DOHH2 (cell line): Measurements from ENCODE around the gene CDKAL1.

Source experiments
- H3F3A ChIP-seq: fragments of 200-600 bp; sonication (generic), shearing (Covaris generic); 2 replicates; pipeline ENCODE4 v1.6.0; 2016; ENCODE audit warnings: antibody characterized with exemption, mild to moderate bottlenecking; ENCODE audit not compliant: control insufficient read depth, insufficient read depth
- H3K27ac ChIP-seq: fragments of 200-600 bp; sonication (generic); 2 replicates; pipeline ENCODE4 v1.5.1; 2014; ENCODE audit warnings: low read depth, mild to moderate bottlenecking, low read length, moderate library complexity
- H3K27me3 ChIP-seq: fragments of 200-600 bp; sonication (generic); 2 replicates; pipeline ENCODE4 v1.6.1; 2014; ENCODE audit warnings: mild to moderate bottlenecking, low read length, mixed read lengths; ENCODE audit not compliant: control insufficient read depth
- H3K36me3 ChIP-seq: fragments of 200-600 bp; sonication (generic); 2 replicates; pipeline ENCODE4 v1.6.1; 2014; ENCODE audit warnings: mild to moderate bottlenecking, low read length, moderate library complexity, mixed read lengths; ENCODE audit not compliant: control insufficient read depth
- H3K4me1 ChIP-seq: fragments of 200-600 bp; sonication (generic); 2 replicates; pipeline ENCODE4 v1.6.1; 2014; ENCODE audit warnings: mild to moderate bottlenecking, low read length, mixed read lengths; ENCODE audit not compliant: control insufficient read depth
- H3K4me2 ChIP-seq: fragments of 200-600 bp; sonication (generic); 2 replicates; pipeline ENCODE4 v1.6.0; 2014; ENCODE audit warnings: mild to moderate bottlenecking, low read length, moderate library complexity
- H3K4me3 ChIP-seq: fragments of 200-600 bp; sonication (generic); 2 replicates; pipeline ENCODE4 v1.5.1; 2014; ENCODE audit warnings: mild to moderate bottlenecking, low read length, mixed read lengths
- H3K79me2 ChIP-seq: fragments of 200-600 bp; sonication (generic); 2 replicates; pipeline ENCODE4 v1.6.1; 2014; ENCODE audit warnings: mild to moderate bottlenecking, low read length, mixed read lengths; ENCODE audit not compliant: control insufficient read depth
- H3K9me2 ChIP-seq: fragments of 200-600 bp; sonication (generic); replicated peaks from 2 replicates; pipeline ENCODE4 v1.6.1; 2014; ENCODE audit warnings: mild to moderate bottlenecking, low read length, mixed read lengths; ENCODE audit not compliant: control insufficient read depth
- H3K9me3 ChIP-seq: fragments of 200-600 bp; sonication (generic); 2 replicates; pipeline ENCODE4 v1.6.1; 2014; ENCODE audit warnings: antibody characterized with exemption, low read length, mixed read lengths; ENCODE audit not compliant: control insufficient read depth, insufficient read depth
- H4K20me1 ChIP-seq: fragments of 200-600 bp; sonication (generic); 2 replicates; pipeline ENCODE4 v1.6.0; 2014; ENCODE audit warnings: low read depth, mild to moderate bottlenecking, antibody characterized with exemption, low read length, moderate library complexity; ENCODE audit not compliant: control insufficient read depth, insufficient read depth
- EZH2phosphoT487 ChIP-seq: fragments of 200-600 bp; sonication (generic); IDR thresholded peaks from 2 replicates; pipeline ENCODE4 v1.6.1; 2017; ENCODE audit warnings: borderline replicate concordance, mild to moderate bottlenecking, antibody characterized with exemption, low read length, moderate library complexity, mixed read lengths
- TF ChIP-seq, protein P1 (sequence below): fragments of 200-600 bp; sonication (generic); IDR thresholded peaks from one replicate; pipeline ENCODE4 v1.5.1; 2014; ENCODE audit warnings: antibody characterized with exemption, mild to moderate bottlenecking, low read depth, low read length; ENCODE audit not compliant: poor library complexity, severe bottlenecking

The CDKAL1 gene

DNA sequence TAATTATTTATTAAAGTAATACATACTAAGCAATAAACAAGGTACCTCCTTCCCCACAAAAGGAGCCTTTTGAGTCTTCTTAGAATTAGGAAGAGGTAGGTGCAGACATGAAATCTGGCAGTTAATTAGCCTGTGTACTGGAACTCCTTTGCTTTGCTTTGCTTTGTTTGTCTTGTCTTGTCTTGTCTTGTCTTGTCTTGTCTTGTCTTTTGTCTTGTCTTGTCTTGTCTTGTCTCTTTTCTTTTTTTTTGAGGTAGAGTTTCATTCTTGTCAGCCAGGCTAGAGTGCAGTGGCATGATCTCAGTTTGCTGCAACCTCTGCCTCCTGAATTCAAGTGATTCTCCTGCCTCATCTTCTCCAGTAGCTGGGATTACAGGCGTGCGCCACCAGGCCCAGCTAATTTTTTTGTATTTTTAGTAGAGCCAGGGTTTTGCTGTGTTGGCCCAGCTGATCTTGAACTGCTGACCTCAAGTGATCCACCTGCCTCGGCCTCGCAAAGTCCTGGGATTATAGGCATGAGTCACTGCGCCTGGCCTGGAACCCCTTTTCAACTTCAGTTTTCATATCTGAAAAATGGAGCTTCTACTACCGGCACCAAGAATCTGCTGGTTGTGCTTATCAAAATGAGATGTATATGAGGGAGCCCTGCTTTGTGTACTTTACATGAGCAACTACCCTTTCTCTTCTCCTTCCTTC is 301.2 kb downstream of the CDKAL1 start:
- Histone ChIP-seq H3K27ac (no peak overlapping the region), H3K9me2 (no peaks in the 10 kb centered on the region), H3K36me3 (no peaks in the 10 kb centered on the region), H3K9me3 (no peaks in the 10 kb centered on the region), H4K20me1 (no peaks in the 10 kb centered on the region), H3K4me3 (no peak overlapping the region), H3F3A (no peaks in the 10 kb centered on the region), H3K79me2 (no peaks in the 10 kb centered on the region), H3K27me3 (no peaks in the 10 kb centered on the region), H3K4me1 (no peaks in the 10 kb centered on the region), H3K4me2 (no peak overlapping the region)
- no peak for TF ChIP-seq EZH2phosphoT487
- TF ChIP-seq, protein P1, sequence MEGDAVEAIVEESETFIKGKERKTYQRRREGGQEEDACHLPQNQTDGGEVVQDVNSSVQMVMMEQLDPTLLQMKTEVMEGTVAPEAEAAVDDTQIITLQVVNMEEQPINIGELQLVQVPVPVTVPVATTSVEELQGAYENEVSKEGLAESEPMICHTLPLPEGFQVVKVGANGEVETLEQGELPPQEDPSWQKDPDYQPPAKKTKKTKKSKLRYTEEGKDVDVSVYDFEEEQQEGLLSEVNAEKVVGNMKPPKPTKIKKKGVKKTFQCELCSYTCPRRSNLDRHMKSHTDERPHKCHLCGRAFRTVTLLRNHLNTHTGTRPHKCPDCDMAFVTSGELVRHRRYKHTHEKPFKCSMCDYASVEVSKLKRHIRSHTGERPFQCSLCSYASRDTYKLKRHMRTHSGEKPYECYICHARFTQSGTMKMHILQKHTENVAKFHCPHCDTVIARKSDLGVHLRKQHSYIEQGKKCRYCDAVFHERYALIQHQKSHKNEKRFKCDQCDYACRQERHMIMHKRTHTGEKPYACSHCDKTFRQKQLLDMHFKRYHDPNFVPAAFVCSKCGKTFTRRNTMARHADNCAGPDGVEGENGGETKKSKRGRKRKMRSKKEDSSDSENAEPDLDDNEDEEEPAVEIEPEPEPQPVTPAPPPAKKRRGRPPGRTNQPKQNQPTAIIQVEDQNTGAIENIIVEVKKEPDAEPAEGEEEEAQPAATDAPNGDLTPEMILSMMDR: no peak

DNA sequence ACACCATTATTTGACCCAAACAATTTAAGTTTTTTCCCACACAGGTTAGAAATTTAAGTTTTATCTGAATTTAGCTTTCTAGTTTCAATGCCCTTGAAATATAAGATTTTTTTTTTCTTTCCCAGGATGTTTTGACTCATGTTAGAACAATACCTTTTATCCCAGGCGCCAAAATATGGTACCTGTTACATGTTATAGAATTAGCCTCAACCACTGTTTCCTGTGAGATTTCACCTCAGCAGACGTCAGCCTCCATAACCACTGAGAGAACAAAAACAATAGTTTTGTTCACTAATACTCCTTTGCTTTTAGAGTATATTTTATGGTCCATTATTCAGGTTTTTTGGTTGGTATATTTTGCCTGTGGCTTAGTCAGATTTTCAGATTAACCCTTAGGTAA is 302.9 kb downstream of the CDKAL1 start:
- H4K20me1 ChIP-seq: no peaks in the 10 kb centered on the region
- no peaks in the 10 kb centered on the region for H3K36me3 ChIP-seq
- TF ChIP-seq EZH2phosphoT487: no peak
- TF ChIP-seq, protein P1: no peak
- H3K9me3 ChIP-seq: no peaks in the 10 kb centered on the region
- H3K79me2 ChIP-seq: no peaks in the 10 kb centered on the region
- H3K4me2 ChIP-seq: no peak overlapping the region
- no peak overlapping the region for H3K27ac ChIP-seq
- no peak overlapping the region for H3K4me3 ChIP-seq
- no peaks in the 10 kb centered on the region for H3K4me1 ChIP-seq
- H3F3A ChIP-seq: no peaks in the 10 kb centered on the region
- no peaks in the 10 kb centered on the region for H3K9me2 ChIP-seq
- no peaks in the 10 kb centered on the region for H3K27me3 ChIP-seq

GRCh38 chr6:20838113-20838512 is 303.9 kb downstream of the CDKAL1 start:
- Histone ChIP-seq H3F3A (no peaks in the 10 kb centered on the region), H3K27ac (no peak overlapping the region), H4K20me1 (no peaks in the 10 kb centered on the region), H3K79me2 (no peaks in the 10 kb centered on the region), H3K4me3 (no peak overlapping the region), H3K36me3 (no peaks in the 10 kb centered on the region), H3K4me2 (no peak overlapping the region), H3K27me3 (no peaks in the 10 kb centered on the region), H3K9me2 (no peaks in the 10 kb centered on the region), H3K4me1 (no peaks in the 10 kb centered on the region), H3K9me3 (no peaks in the 10 kb centered on the region)
- TF ChIP-seq, protein P1: no peak
- TF ChIP-seq EZH2phosphoT487: no peak
